ENCODE data around the gene SIGLEC12. TPM values are rescaled to one million over a fixed set of nuclear protein-coding genes. Genes with fewer than 3 reads are reported as not detected.
"Not testable (repeated sequence)": the region's sequence is repeated elsewhere in the genome, so short reads cannot be mapped to it uniquely, and the experiment has no call there.

SIGLEC12 gene
- total RNA-seq, 1 donor from 2014 or later = not detected

GRCh38 chr19:51479531-51480331 is 21.9 kb downstream of the SIGLEC12 start:
- no peak for DNase-seq

DNA sequence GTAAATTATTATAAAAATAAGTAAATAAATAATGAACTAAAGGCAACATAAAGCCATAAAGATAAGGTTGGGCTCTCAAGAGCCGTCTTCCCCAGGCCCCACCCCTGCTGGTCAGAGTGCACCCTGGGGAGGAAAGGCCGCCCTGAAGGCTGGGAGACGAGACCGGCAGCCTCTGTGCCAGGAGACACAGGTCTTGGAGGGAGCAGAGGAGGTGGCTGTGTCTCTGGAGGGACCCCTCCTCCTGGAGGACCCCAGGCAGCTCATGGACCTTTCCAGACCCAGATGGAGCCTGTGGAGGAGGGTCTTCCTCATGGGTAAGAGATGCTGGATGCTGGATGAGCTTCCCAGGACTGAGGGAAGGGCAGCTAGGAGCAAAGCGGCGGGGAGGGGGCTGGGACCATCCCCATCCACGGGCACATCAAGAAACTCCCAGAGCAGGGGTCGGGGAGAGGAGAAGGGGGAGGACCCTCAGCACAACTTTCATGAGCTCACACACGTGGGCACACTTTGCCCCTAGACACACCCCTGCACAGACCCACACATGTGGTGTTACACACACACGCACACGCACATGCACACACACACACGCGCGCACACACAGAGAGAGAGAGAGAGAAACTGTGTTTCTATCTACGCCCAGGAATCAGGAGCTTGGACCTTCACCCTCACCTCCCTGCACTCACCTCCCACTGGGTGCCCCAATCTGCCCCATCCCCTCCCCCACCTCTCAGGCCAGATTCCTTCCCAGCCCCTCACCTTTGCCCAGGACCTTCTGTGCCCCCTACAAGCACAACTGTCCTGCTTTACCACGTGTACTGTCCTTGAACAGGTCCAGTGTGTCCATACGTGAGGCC is 23.0 kb downstream of the SIGLEC12 start, which contains the start of gene CEACAM18:
TSS of gene CEACAM18 (plus strand) at position 159 of the 854 bp plus-strand sequence.
- no peak for DNase-seq

DNA sequence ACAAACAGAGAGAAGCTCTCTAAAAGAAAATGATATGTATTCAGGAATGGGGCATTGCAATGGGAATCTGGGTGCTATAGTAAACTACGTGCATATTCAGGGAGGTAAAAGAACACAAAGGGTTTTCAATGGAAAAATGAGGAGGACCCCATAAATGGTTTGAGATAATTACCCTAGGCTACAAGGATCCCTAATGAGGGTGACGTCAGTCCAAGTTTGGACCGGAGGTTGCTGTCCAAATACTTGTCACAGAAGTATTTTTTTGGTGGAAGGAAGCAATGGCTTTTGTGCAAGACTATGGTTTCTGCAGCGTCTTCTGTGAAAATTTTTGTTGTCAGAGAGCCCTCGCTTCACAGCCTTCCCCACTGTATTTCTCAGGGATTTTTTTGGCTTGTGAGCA is 24.3 kb downstream of the SIGLEC12 start:
- DNase-seq = no peak

- no peak for DNase-seq
Measured at GRCh38 chr19:51476164-51476563, 25.4 kb downstream of the SIGLEC12 start.

- peak; percentile 78 for DNase-seq
Measured at GRCh38 chr19:51473009-51473707, 28.4 kb downstream of the SIGLEC12 start.

DNA sequence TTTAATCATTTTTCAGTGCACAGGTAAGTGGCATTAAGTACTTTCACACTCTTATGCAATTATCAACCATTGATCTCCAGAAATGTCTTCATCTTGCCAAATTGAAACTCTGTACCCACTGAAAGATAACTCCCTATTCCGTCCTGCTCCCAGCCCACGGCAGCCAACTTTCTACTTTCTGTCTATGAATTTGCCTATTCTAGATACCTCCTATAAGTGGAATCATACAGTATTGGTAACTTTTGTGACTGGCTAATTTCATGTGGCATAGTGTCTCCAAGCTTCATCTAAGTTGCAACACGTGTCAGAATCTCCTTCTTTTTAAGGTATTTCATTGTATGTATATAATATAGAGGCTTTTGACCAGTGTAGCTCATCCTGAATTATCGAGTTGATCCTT is 29.0 kb downstream of the SIGLEC12 start:
- no peak for DNase-seq

DNA sequence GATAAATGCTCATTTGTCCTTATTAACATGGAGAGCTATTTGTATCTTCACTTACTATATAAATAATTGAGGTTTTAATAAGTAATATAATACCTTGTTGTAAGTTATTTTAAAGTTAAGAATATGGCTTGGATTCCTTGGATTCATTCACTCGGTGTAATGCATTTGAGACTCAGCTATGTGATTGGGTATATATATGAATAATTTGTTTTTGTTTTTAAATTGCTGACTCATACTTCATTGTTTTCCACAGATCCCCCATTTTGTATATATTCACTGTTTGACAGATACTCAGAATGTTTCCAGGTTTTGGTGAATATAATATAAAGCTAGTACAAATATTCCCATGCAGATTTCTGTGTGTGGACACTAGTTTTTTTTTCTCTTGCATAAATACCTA is 30.1 kb downstream of the SIGLEC12 start:
- DNase-seq = no peak

GRCh38 chr19:51470966-51471365 is 30.6 kb downstream of the SIGLEC12 start:
- DNase-seq = no peak

DNA sequence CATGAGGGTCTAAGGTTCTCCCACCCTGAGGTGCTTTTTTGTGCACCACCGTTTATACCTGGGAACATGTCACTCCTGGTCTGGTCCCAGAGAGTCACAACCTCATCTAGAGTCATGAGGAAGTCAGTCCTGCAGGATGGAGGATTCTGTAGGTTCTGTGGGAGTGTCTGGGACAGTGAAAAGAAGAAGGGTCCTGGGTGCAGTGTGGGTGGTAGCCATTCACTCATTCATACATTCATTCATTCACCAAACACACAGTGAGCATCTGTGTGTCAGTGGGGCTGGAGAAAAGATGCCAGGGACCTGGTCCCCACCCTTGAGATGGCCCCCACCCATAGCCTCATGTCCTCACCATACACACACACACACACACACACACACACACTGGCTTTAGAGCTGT is 32.0 kb downstream of the SIGLEC12 start:
- DNase-seq = no peak

DNA sequence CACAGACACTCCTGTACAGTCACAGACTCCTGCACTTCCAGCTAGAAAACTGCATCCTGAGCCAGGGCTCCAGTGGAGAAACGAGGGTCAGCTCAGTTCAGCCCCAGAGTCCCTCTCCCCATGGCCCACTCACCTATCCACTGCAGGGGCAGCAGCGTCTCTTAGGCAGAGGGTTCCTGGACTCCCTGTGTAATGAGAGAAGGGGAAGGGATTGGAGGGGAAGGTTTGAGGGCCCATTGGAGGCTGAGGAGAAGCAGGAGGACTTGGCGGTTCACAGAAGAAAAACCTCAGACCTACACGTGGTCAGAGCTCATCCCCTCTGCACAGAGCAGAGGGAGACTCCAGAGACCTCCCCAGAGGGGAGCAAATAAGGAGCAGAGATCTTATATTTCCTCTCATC is 32.4 kb downstream of the SIGLEC12 start:
- no peak for DNase-seq

GRCh38 chr19:51468545-51468920 is 33.1 kb downstream of the SIGLEC12 start:
- no peak for DNase-seq

GRCh38 chr19:51467864-51468544 is 33.6 kb downstream of the SIGLEC12 start:
- DNase-seq = no peak

GRCh38 chr19:51466723-51467122 is 34.9 kb downstream of the SIGLEC12 start:
- DNase-seq = no peak

GRCh38 chr19:51463976-51464581 is 37.5 kb downstream of the SIGLEC12 start:
- not testable (repeated sequence) for DNase-seq

DNA sequence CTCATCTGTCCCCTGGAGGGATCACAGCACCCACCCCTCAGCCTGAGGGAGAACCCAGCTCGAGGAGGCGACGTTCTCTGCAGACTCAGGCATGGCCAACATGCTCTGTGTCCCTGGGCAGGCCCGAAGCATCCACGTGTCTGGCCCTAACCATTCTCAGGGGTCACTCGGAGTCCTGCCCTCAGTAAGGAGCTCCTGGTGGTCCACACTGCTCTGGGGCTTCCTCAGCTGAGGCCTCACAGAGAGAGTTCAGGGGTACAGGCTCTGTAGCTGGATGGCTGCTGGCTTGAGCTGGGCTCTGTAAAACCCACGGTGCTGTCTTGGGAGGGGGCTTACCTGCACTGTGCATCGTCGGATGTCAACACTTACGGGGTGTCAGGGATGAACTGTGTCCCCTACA is 38.9 kb downstream of the SIGLEC12 start:
- DNase-seq = no peak

GRCh38 chr19:51462276-51462675 is 39.3 kb downstream of the SIGLEC12 start:
- DNase-seq = no peak

GRCh38 chr19:51461723-51462161 is 39.9 kb downstream of the SIGLEC12 start:
- no peak for DNase-seq

GRCh38 chr19:51460164-51460992 is 41.2 kb downstream of the SIGLEC12 start:
- peak; percentile 7 for DNase-seq

DNA sequence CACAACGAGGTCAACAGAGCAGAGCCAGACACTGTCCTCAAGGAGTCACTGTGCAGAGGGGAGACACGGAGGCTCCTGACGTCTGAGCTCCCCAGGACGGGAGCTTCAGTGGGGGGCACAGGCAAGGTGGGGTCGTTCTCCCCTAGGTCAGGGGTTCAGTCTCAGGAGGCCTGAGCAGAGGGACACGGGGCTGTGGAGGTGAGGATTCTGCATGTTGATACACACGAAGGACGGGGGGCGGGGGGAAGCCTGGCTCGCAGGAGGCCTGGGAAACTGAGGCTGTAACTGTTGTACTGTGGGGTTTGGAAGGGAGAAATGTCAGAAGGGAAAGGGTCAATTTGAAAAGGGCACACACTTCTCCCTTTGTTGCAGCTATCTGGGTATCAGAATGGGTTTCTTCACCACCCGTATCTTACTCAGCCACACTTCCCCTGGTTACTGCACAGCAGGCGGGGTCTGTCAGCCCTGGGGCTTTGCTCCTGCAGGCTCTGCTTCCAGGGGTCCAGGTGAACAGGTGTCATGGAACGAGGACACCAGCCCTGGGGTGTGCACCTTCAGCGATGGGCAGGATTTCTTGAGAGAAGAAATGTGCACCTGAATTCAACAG is 42.6 kb downstream of the SIGLEC12 start:
- DNase-seq = no peak

DNA sequence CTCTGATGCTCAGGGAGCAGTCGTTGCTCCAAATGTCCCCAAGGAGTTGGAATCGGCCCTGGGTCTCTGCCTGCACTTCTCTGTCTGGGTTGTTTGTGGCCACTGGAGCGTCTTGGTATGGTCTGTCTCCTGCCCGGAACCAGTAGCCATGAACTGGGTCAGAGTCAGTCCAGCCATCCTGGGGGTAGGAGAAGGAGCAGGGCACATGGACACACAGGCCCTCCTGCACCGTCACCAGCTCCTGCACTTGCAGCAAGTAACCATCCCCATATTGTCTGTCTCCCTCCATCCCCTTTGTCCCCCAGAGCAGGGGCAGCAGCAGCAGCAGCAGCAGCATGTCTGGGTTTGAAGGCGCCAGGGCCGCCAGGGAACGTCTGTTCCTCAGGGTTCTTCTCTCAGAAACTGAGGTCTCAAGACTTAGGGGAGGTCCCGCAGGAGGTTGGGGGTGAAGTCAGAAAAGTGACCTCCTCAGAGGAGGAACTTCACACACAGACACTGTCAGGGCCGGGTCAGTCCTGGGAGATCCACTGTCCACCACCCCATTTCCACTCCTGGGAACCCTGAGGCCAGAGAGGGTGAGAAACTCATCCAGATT is 43.5 kb downstream of the SIGLEC12 start, which contains the start of gene SIGLEC8:
TSS of gene SIGLEC8 (minus strand) at position 404 of the 595 bp plus-strand sequence. CDS start at position 337, 67 bp downstream.
- DNase-seq = no peak
